Right lobe of liver (tissue), 4 donors: ENCODE results near the gene PPP1R1B.

Source experiments
- POLR2A ChIP-seq: fragments of 450-650 bp; IDR thresholded peaks from one replicate; pipeline ENCODE4 v1.6.1; 2017; ENCODE audit warnings: antibody characterized with exemption, mild to moderate bottlenecking
- TF ChIP-seq, protein P1 (sequence below), 4 donors: fragments of 200-600 bp in 3 of 4; fragments of 450-650 bp in 1 of 4; IDR thresholded peaks; one replicate each; pipeline versions ENCODE4 v1.5.1 to v1.8.0; 2016 to 2022; ENCODE audit warnings: antibody characterized with exemption in 4 of 4, mild to moderate bottlenecking in 2 of 4
- donor health status: DM: no; HTN: no; CAD: no.
- donor health status: DM: no; HTN: no; CAD: no.
- donor health status: DM: no; HTN: yes; CAD: no.

- TF ChIP-seq POLR2A, result no peak
- TF ChIP-seq, protein P1, sequence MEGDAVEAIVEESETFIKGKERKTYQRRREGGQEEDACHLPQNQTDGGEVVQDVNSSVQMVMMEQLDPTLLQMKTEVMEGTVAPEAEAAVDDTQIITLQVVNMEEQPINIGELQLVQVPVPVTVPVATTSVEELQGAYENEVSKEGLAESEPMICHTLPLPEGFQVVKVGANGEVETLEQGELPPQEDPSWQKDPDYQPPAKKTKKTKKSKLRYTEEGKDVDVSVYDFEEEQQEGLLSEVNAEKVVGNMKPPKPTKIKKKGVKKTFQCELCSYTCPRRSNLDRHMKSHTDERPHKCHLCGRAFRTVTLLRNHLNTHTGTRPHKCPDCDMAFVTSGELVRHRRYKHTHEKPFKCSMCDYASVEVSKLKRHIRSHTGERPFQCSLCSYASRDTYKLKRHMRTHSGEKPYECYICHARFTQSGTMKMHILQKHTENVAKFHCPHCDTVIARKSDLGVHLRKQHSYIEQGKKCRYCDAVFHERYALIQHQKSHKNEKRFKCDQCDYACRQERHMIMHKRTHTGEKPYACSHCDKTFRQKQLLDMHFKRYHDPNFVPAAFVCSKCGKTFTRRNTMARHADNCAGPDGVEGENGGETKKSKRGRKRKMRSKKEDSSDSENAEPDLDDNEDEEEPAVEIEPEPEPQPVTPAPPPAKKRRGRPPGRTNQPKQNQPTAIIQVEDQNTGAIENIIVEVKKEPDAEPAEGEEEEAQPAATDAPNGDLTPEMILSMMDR (IDR thresholded peaks at IDR 0.05), result no peak
Measured at GRCh38 chr17:39683295-39683939, 56.7 kb downstream of the PPP1R1B start.
